Left lung (tissue), 10 donors: ENCODE data around the gene BCOR. TPM values are rescaled to one million over a fixed set of nuclear protein-coding genes. Genes with fewer than 3 reads are reported as not detected.

Experiments
- ATAC-seq: fragments of 200-7000 bp; cut with Tn5 transposase; one replicate; pipeline ENCODE4 v1.9.1; 2020; ENCODE audit warnings: moderate library complexity
- DNase-seq, 4 donors: peaks; one replicate each; pipeline ENCODE4 v3.0.0-alpha.2; 2013 to 2020
- H3K27ac ChIP-seq, 2 donors: fragments of 200-600 bp; sonication (generic) in 1 of 2; one replicate each; pipeline versions ENCODE4 v1.5.0 to v1.8.0; 2020 to 2021
- H3K27me3 ChIP-seq, 2 donors: fragments of 200-600 bp; sonication (generic) in 1 of 2; one replicate each; pipeline versions ENCODE4 v1.5.0 to v1.8.0; 2020 to 2021
- H3K36me3 ChIP-seq, 2 donors: fragments of 200-600 bp; sonication (generic) in 1 of 2; one replicate each; pipeline versions ENCODE4 v1.5.0 to v1.8.0; 2020 to 2021
- H3K4me1 ChIP-seq, 2 donors: fragments of 200-600 bp; one replicate each; pipeline ENCODE4 v1.8.0; 2021
- H3K4me3 ChIP-seq, 2 donors: fragments of 200-600 bp; sonication (generic) in 1 of 2; one replicate each; pipeline versions ENCODE4 v1.5.0 to v1.8.0; 2020 to 2021; ENCODE audit warnings: mild to moderate bottlenecking in 1 of 2
- H3K9me3 ChIP-seq, 2 donors: fragments of 200-600 bp; sonication (generic) in 1 of 2; one replicate each; pipeline versions ENCODE4 v1.5.0 to v1.8.0; 2020 to 2021
- CTCF ChIP-seq, 2 donors: fragments of 200-600 bp; sonication (generic) in 1 of 2; IDR thresholded peaks; one replicate each; pipeline versions ENCODE4 v1.5.0 to v1.8.0; 2021; ENCODE audit warnings: antibody characterized with exemption in 2 of 2
- intact Hi-C, 2 donors: fragments of 100-400 bp; cut with DNase I; formaldehyde crosslinking; loops; one replicate each; pipeline versions ENCODE4 v1.11.2 to v1.14.2; 2022
- polyA plus RNA-seq, 6 donors: library from polyadenylated mRNA; unstranded; fragments of 120-200 nt; gene quantifications; one replicate each; pipeline ENCODE4 v1.2.1, GENCODE V29; 2013; ENCODE audit not compliant: insufficient read length in 6 of 6
- total RNA-seq, 2 donors: library from RNA; stranded (reverse); fragmentation: NEBNext Ultra II Directional; extraction: Animal tissue kit (Norgen Biotek cat#: 25700); gene quantifications; one replicate each; pipeline ENCODE4 v1.2.1, GENCODE V29; 2021
- donor health status: DM: no; HTN: yes; CAD: no.
- donor health status: DM: no; HTN: no; CAD: no.

BCOR gene
- total and polyA plus RNA-seq, 8 donors: 19.0 to 65.1 (median 60.9) TPM

- Histone ChIP-seq H3K9me3 (no peaks in the 10 kb centered on the region), H3K27me3 (peaks cover 0 to 76% of the 10 kb centered on the region in 2 donors), H3K27ac (peak overlapping the region; percentile 78 to 86), H3K4me1 (peaks cover 8 to 43% of the 10 kb centered on the region in 2 donors), H3K4me3 (peak overlapping the region; percentile 34 to 47), H3K36me3 (no peaks in the 10 kb centered on the region)
- intact Hi-C loops: no loop called here
- ATAC-seq (peak; percentile 32), DNase-seq (peak in 2 of 4 donors; percentile 48 to 89)
- no peak for TF ChIP-seq CTCF (IDR thresholded peaks at IDR 0.05)
Measured at GRCh38 chrX:40104985-40105834, 7.5 kb upstream of the BCOR start.

- peak in 2 of 4 donors; percentile 53 to 86 for DNase-seq
- H3K27ac ChIP-seq: peak overlapping the region; percentile 78 to 86
- H3K4me3 ChIP-seq: peak overlapping the region; percentile 34 to 47
- H3K27me3 ChIP-seq: peaks cover 0 to 75% of the 10 kb centered on the region in 2 donors
- H3K4me1 ChIP-seq: peaks cover 8 to 43% of the 10 kb centered on the region in 2 donors
- no peaks in the 10 kb centered on the region for H3K9me3 ChIP-seq
- intact Hi-C loops: no loop called here
- TF ChIP-seq CTCF (IDR thresholded peaks at IDR 0.05): no peak
- H3K36me3 ChIP-seq: no peaks in the 10 kb centered on the region
- ATAC-seq: no peak
Measured at GRCh38 chrX:40104630-40104984, 6.8 kb upstream of the BCOR start.

DNA sequence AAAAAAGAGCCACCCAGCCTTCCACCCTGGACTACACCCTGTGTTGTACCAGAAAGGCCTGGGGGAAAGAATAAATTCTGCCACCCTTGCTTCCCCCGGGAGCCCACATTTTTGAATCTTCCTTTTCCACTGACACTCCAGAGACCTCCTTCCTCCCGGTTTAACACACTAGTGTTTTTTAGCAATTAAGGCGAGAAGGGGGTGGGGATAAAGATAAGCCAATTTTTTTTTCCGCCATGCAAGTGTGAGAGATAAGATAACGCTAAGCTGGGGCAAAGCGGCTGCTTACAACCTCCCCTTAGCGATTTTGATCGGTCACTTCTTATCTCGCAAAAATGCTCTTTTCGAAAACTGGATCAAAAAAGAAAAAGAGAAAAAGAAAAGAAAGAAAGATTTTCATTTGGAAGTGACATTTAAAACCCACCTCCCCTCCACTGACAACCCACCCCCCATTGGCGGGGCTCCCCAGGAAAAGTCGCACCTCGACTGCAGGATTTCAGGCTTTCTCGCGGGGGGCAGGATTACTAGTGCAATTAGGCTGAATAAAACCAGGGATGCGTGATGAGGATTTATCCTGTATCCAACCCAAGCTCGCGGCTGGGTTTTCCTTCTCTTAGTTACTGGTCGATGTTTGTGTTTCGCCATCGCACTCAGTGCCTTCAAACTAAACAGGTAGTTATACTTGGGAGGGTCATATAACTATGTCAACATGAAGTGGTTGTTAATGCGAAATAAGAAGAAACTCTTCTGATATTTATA lies 6.0 kb upstream of the BCOR start:
- ATAC-seq (no peak), DNase-seq (no peak)
- Histone ChIP-seq H3K4me3 (no peak overlapping the region), H3K27ac (no peak overlapping the region), H3K27me3 (peaks cover 0 to 69% of the 10 kb centered on the region in 2 donors), H3K36me3 (no peaks in the 10 kb centered on the region), H3K9me3 (no peaks in the 10 kb centered on the region), H3K4me1 (peaks cover 8 to 50% of the 10 kb centered on the region in 2 donors)
- TF ChIP-seq CTCF (IDR thresholded peaks at IDR 0.05): no peak
- intact Hi-C loops: no loop called here

DNA sequence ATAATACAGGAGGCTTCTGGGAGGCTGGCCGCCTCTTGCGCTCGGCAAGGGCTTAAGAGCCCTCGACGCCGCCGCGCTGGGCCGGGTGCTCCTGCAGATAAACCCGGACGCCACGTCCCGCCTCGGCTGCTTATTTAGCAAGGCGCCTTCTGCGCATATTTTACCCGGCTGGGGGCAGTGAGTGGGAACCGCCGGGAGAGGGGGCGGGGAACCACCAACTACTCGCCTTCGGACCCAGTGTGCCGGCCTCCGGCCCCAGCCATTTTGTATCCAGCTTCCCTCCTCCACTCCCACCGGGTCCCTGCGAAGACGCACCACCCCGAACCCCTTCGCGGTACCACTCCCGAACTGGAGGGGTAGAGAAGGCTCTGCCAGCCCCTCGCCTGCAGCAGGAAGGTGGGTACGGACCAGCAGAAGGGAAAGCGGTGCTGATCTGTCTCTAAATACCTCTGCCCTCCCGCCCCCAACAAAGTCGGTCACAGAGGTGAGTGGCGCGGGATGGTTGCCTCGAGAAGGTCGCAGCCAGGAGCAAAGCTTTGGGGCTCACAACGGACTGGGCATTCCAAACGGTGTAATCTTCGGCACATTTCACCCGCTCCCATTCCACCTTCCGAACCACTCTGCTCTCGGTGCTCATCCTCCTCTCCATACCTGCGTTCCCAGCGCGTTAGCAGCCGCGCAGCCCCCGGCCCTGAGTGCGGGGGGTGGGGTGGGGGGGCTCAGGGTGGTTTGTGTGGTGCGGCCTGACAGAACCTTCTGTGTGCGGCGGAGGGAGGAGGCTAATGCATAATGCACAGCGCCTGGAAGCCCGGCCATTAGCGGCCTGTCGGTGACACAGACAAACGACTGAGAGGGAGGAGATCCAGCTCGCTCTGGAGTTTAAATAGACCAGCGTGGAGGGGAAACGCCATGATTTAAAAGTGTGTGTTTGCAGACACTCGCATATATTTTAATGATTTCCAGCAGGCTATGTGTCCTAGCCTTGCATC lies 4.9 kb upstream of the BCOR start:
- Histone ChIP-seq H3K27ac (no peak overlapping the region), H3K4me1 (peaks cover 0 to 39% of the 10 kb centered on the region in 2 donors), H3K27me3 (peaks cover 0 to 64% of the 10 kb centered on the region in 2 donors), H3K4me3 (no peak overlapping the region), H3K36me3 (no peaks in the 10 kb centered on the region), H3K9me3 (no peaks in the 10 kb centered on the region)
- no peak for DNase-seq
- no peak for ATAC-seq
- TF ChIP-seq CTCF (IDR thresholded peaks at IDR 0.05): no peak
- intact Hi-C loops: no loop called here
